SU-DHL-6 (cell line): Measurements from ENCODE around the gene ADAMTS15.

Experiments
- EZH2phosphoT487 ChIP-seq: fragments of 200-600 bp; sonication (generic), shearing (Covaris generic); conservative IDR thresholded peaks from 2 replicates; pipeline ENCODE4 v1.6.1; 2018; ENCODE audit warnings: mild to moderate bottlenecking, antibody characterized with exemption, low read length, moderate library complexity, mixed read lengths
- TF ChIP-seq, protein P1 (sequence below): fragments of 200-600 bp; sonication (generic); IDR thresholded peaks from one replicate; pipeline ENCODE4 v1.5.1; 2017; ENCODE audit warnings: antibody characterized with exemption, mild to moderate bottlenecking, low read length, moderate library complexity; ENCODE audit not compliant: insufficient read depth, poor library complexity, severe bottlenecking

DNA sequence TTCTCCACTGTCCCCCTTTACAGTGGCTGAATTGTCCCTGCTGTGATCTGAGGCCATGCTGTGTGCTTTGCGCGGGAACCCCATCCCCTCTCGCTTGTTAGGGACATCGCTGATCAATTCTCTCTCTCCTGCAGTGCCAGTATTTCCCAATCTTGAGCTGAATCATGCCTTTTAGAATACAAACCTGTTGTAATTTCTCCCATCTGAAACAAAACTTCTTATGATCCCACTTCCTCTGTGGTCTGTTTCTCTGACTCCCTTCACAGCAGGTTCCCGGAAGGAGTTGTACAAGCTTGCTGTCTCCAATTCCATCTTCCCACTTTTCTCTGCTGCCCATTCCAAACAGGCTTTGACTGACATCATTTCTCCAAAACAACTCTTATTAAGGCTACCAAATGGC lies 16.8 kb downstream of the ADAMTS15 start:
- no peak for TF ChIP-seq EZH2phosphoT487
- TF ChIP-seq, protein P1, sequence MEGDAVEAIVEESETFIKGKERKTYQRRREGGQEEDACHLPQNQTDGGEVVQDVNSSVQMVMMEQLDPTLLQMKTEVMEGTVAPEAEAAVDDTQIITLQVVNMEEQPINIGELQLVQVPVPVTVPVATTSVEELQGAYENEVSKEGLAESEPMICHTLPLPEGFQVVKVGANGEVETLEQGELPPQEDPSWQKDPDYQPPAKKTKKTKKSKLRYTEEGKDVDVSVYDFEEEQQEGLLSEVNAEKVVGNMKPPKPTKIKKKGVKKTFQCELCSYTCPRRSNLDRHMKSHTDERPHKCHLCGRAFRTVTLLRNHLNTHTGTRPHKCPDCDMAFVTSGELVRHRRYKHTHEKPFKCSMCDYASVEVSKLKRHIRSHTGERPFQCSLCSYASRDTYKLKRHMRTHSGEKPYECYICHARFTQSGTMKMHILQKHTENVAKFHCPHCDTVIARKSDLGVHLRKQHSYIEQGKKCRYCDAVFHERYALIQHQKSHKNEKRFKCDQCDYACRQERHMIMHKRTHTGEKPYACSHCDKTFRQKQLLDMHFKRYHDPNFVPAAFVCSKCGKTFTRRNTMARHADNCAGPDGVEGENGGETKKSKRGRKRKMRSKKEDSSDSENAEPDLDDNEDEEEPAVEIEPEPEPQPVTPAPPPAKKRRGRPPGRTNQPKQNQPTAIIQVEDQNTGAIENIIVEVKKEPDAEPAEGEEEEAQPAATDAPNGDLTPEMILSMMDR, result no peak
